Measurements from ENCODE around the gene NCL. TPM values are rescaled to one million over a fixed set of nuclear protein-coding genes. Genes with fewer than 3 reads are reported as not detected.
"Not testable (repeated sequence)": the region's sequence is repeated elsewhere in the genome, so short reads cannot be mapped to it uniquely, and the experiment has no call there.

The NCL gene
- total RNA-seq, 1 donor from 2014 or later = 295 TPM

- no peaks in the 10 kb centered on the region for H3K27me3 ChIP-seq (ENCODE audit: low read depth)
- no peak for TF ChIP-seq CTCF (IDR thresholded peaks at IDR 0.05)
- DNase-seq (no peak), ATAC-seq (no peak)
- H3K9me3 ChIP-seq = no peaks in the 10 kb centered on the region
- intact Hi-C loops (cut with DNase I) = no loop called here
- H3K4me3 ChIP-seq = no peak overlapping the region
- H3K27ac ChIP-seq = no peak overlapping the region
- peaks cover 32% of the 10 kb centered on the region for H3K4me1 ChIP-seq
- H3K36me3 ChIP-seq = peaks cover 68% of the 10 kb centered on the region
These were observed 2.7 kb downstream of the NCL start for GRCh38 chr2:231461516-231461971.

GRCh38 chr2:231460841-231461240, 3.4 kb downstream of the NCL start:
- intact Hi-C loops (cut with DNase I); H3K27ac ChIP-seq; H3K9me3 ChIP-seq; H3K27me3 ChIP-seq (ENCODE audit: low read depth); H3K4me3 ChIP-seq; ATAC-seq; DNase-seq: not testable (repeated sequence)
- Histone ChIP-seq H3K4me1 (peaks cover 32% of the 10 kb centered on the region), H3K36me3 (peaks cover 76% of the 10 kb centered on the region)

- ATAC-seq (no peak), DNase-seq (no peak)
- no peak overlapping the region for H3K27ac ChIP-seq
- peaks cover 27% of the 10 kb centered on the region for H3K4me1 ChIP-seq
- H3K4me3 ChIP-seq = no peak overlapping the region
- TF ChIP-seq CTCF (IDR thresholded peaks at IDR 0.05) = no peak
- H3K27me3 ChIP-seq (ENCODE audit: low read depth) = no peaks in the 10 kb centered on the region
- peaks cover 81% of the 10 kb centered on the region for H3K36me3 ChIP-seq
- intact Hi-C loops (cut with DNase I) = no loop called here
- H3K9me3 ChIP-seq = no peaks in the 10 kb centered on the region
These were observed 4.0 kb downstream of the NCL start for GRCh38 chr2:231460073-231460835.

GRCh38 chr2:231458368-231458767, 5.9 kb downstream of the NCL start:
- DNase-seq (no peak), ATAC-seq (no peak)
- intact Hi-C loops (cut with DNase I) = no loop called here
- H3K27ac ChIP-seq = no peak overlapping the region
- peaks cover 100% of the 10 kb centered on the region for H3K36me3 ChIP-seq
- H3K4me1 ChIP-seq = peaks cover 23% of the 10 kb centered on the region
- TF ChIP-seq CTCF (IDR thresholded peaks at IDR 0.05) = no peak
- no peaks in the 10 kb centered on the region for H3K9me3 ChIP-seq
- no peak overlapping the region for H3K4me3 ChIP-seq
- H3K27me3 ChIP-seq (ENCODE audit: low read depth) = no peaks in the 10 kb centered on the region

- Histone ChIP-seq H3K4me3 (no peak overlapping the region), H3K27ac (no peak overlapping the region), H3K4me1 (peaks cover 10% of the 10 kb centered on the region), H3K36me3 (peaks cover 98% of the 10 kb centered on the region), H3K9me3 (no peaks in the 10 kb centered on the region), H3K27me3 (ENCODE audit: low read depth) (no peaks in the 10 kb centered on the region)
- intact Hi-C loops (cut with DNase I) = no loop called here
- ATAC-seq (peak in 1 of 2 donors; percentile 38), DNase-seq (no peak)
- no peak for TF ChIP-seq CTCF (IDR thresholded peaks at IDR 0.05)
These were observed 7.2 kb downstream of the NCL start for GRCh38 chr2:231457101-231457500.

GRCh38 chr2:231456295-231457004, 7.8 kb downstream of the NCL start:
- H3K27ac ChIP-seq = no peak overlapping the region
- no peaks in the 10 kb centered on the region for H3K9me3 ChIP-seq
- no peak overlapping the region for H3K4me3 ChIP-seq
- ATAC-seq = no peak
- no peaks in the 10 kb centered on the region for H3K27me3 ChIP-seq (ENCODE audit: low read depth)
- no peak for TF ChIP-seq CTCF (IDR thresholded peaks at IDR 0.05)
- no peak for DNase-seq
- peaks cover 92% of the 10 kb centered on the region for H3K36me3 ChIP-seq
- intact Hi-C loops (cut with DNase I) = no loop called here
- peaks cover 5% of the 10 kb centered on the region for H3K4me1 ChIP-seq

Measured in lower lobe of right lung (tissue), 2 donors.